Activated CD4-positive, CD25-positive, alpha-beta regulatory T cell treated with anti-CD3 and anti-CD28 coated beads, Interleukin-2, amount 50 U/mL, for 24 hours (primary cell): ENCODE data around the gene OGN.
"Not testable (repeated sequence)": the region's sequence is repeated elsewhere in the genome, so short reads cannot be mapped to it uniquely, and the experiment has no call there.

Experiments used
- ATAC-seq, 2 donors: fragments of 150-1000 bp; cut with Tn5 transposase; one replicate each; pipeline ENCODE4 v1.10.0; 2021; ENCODE audit warnings: mild to moderate bottlenecking in 1 of 2, moderate library complexity in 1 of 2

OGN gene

DNA sequence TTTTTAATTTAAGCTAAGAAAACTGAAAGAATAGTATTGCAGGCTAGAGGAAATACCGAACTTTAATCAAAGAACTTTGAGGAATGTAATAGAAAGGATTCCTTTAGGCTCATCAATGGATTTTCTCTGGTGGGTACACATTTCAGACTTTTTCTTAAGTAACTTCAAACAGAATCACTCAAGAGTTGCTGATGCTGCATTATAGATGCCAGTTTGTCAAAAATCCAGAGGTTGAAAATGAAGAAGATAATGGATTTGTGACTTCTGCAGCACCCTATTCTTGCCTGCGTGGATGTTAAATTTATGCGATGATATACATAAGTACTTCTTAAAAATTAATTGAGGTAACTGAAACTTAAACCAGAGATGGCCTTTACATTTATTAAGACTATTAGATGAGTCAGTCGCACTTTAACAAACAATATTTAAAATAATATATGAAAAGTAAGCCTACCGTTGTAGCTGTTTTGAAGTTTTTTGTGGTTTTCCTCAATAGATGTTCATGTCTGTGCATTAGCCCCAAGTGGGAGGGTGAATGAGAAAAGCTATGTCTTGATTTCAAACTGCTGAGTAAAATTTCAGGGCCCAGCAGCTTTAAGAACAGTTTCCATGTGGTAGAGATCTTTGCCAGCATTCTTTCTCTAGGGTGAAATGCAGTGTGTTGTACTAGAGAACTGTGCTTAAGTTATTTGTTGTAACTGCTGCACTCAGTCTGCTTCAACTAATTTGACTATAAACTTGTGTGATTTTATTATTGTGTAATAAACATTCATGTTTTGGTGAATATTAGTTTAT lies at the start of gene OGN:
TSS of gene OGN (minus strand) at position 537 of the 795 bp plus-strand sequence. CDS start 1,171 bp downstream, outside the sequence.
- ATAC-seq, result no peak

DNA sequence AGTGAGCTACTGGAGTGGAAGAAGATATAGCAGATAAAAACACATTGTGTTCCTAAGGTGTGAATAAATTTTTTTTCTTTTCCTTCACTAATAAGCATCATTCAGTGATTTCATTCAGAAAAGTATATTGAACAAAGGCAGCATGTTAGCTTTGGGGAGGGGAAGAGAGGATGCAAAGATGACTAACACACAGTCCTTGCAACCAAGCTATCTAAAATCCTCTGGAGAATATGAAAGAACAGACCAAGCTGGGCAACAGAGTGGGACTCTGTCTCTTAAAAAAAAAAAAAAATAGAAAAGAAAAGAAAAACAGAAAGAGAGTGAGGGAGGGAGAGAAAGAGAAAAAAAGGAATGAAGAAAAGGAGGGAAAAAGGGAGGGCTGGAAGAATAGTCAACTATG lies 42.2 kb upstream of the OGN start:
- no peak for ATAC-seq

DNA sequence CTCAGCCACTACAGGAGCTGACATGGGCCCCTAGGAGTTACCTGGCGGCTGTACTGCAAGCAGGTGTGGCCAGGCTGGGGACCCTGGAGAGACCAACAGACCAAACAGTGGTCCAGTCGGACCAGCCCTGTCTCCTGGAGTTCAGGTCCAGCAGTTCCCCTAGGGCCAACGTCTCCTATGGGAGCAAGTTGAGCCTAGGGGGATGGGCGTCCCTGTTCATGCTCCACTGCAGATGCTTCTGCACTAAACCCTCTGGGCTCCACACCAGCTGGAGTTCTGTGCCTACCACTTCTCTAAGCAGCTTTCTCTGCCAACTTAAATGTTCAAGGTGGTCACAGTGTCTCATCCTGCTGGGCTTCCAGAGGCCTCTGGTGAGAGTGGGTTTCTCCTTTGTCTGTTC lies 40.5 kb upstream of the OGN start:
- no peak for ATAC-seq

GRCh38 chr9:92440751-92441046 lies 36.3 kb upstream of the OGN start:
- ATAC-seq, result peak; percentile 25 to 71

DNA sequence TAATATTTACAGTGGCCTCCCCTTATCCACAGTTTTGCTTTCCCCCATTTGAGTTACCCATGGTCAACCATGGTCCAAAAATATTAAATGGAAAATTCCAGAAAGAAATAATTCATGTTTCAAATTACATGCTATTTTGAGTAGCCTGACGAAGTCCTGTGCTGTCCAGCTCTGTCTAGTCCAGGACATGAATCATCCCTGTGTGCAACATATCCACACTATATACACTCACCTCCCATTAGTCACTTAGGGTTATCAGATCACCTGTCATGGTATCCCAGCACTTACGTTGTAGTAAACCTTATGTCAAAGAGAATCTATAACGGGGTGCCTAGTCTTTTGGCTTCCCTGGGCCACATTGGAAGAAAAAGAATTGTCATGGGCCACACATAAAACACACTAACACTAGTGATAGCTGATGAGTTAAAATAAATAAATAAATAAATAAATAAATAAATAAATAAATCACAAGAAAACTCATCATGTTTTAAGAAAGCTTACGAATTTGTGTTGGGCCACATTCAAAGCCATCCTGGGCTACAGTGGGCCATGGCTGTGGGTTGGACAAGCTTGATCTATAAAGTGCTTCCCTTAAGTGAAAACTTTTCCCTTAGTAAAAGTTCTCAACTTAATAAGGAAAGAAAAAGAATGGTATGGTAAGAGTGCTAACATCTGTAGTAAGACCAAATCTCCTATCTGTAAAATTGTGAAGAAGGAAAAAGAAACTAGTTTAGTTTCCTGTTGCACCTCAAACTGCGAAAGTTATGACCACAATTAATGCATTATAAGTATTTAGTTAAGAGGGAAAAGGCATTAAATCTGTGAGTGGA lies 35.8 kb upstream of the OGN start:
- no peak for ATAC-seq

GRCh38 chr9:92438900-92439526 lies 34.6 kb upstream of the OGN start:
- no peak for ATAC-seq

GRCh38 chr9:92435263-92435662 lies 30.9 kb upstream of the OGN start:
- no peak for ATAC-seq

DNA sequence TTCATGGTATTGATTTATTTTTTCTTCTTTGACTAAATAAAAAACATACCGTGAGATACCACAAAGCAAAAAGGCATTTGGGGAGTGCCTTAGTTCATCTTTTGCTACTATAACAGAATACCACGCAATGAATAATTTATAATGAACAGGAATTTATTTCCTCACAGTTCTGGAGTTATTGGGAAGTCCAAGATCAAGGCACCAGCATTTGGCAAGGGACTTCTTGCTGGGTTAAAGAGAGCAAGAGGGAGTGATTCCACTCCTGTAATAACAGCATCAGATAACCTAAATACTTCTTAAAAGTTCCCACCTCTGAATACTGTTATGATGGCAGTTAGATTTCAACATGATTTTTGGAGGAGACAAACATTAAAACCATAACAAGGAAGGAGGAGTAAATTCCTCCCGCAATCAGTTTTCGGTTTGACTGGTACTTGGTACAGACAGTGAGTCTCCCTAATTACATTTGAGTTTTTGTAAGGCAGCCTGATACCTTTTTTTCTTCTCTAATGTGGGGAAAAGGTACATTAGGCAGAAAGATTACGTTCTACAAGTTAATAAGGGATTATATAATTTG lies 28.7 kb upstream of the OGN start:
- ATAC-seq, result no peak

DNA sequence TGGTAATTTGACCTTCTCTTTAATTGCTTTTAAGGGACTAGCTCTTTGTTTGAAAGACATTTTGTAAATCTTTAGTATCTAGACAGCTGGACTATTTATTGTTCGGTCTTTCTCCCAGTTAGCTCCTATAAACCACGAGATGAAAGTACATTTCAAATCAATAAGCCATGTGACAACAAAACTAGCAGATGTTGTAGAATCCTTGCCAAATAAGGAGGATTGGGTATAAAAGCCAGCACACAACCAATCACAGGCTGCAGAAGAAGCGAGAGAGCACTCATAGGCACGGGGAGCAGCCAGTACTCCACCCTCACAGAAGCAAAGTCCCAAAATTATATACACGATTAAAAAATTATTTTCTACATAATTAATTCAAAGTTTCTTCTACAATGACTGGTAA lies 28.0 kb upstream of the OGN start:
- ATAC-seq, result no peak

- no peak for ATAC-seq
These were observed 25.5 kb upstream of the OGN start for GRCh38 chr9:92429836-92430235.

- no peak for ATAC-seq
These were observed 22.2 kb upstream of the OGN start for GRCh38 chr9:92426501-92427145.

DNA sequence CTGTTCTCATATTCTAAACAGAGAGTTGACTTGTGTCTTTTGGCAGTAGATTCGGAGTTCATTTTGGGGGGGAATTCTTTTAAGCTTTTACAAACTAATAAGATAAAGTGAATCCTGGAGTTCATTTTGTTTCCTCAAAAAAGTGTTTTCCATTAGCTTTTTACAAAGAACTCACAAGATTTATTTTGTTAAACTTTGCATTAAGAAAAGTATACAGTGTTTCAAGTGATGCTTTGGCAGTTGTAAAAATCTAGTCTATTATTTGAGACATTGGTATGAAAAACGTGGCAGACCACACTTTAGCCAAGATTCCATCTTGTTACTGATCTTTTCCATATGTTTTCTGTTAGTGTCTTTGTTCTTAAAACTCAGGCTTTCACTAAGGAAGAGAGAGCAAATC lies 21.1 kb upstream of the OGN start:
- ATAC-seq, result no peak

DNA sequence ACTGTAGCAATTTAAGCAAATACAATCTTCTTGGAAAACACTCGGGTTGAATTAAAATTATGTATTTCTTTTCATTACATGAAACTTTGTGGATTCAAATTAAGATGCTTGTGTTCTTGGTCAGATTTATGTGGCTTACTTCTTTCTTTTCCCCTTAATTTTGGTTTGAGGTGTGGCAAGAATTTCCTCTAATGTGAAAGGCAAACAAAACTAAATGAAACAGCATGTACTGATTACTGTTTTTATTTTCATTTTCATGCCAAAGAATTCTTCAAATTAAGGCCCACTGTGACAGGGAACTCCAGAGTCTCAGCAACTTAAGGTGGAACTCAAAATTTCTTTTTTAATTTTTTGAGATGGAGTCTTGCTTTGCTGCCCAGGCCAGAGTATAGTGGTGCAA lies 20.0 kb upstream of the OGN start, which contains the start of gene OMD:
TSS of gene OMD (minus strand) at position 132 of the 400 bp plus-strand sequence. CDS start 6,913 bp downstream, outside the sequence.
- ATAC-seq, result no peak

DNA sequence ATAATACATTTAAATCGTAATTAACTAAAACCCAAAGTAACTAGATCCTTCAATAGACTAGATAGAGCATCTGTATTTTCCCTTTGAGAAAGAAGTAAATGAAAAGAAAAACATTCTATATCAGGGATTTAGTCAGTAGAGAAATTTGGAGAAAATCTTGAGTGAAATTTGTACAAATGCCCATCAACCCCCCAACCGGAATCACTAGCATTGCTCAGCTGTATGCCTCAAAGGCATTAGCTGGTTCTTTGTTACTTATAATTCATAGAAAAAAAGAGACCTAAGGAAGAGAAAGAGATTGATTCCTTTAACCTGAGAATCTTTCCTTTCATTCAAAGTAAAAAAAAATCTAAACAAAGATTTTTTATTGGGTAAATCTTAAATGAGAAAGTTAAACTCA lies 19.2 kb upstream of the OGN start:
- no peak for ATAC-seq

GRCh38 chr9:92422611-92423338 lies 18.4 kb upstream of the OGN start:
- ATAC-seq, result no peak

DNA sequence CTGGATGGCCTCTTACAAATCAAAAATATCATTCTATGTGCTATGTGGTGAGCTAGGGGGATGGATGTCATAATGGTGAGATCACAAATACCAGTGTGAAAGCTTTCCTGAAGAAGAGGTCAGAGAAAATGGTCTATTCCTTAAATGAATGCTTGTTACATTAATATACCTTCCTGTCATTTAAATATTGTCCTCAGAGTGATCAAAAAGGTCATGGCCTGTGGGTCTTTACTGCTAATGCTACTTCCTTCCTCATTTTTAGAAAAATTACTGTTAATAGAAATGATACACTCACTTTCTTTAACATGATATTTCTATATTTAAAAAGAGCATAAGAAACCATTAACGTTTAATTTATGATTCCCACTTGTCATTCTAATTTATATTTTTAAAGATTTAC lies 10.2 kb upstream of the OGN start:
- ATAC-seq, result no peak

GRCh38 chr9:92411157-92411556 lies 6.8 kb upstream of the OGN start:
- ATAC-seq, result not testable (repeated sequence)

GRCh38 chr9:92408747-92409478 lies 4.5 kb upstream of the OGN start:
- ATAC-seq, result no peak

DNA sequence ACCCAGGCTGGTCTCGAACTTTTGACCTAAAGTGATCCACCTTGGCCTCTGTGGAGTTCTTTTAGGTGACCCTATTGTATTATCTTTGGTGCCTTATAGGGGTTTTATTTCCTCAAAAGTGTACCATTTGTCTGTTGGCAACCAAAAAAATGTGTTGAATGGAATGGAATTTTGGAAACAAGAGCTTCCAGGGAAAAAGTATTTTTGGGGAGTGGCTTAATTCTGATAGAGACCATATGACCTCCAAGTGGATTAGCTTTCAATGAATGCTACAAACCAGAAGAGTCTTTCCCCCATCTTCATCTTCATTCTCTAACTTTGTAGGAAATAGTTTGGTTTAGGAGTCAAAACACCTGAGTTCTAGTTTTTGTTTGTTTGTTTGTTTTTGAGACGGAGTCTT lies 3.4 kb upstream of the OGN start:
- no peak for ATAC-seq

DNA sequence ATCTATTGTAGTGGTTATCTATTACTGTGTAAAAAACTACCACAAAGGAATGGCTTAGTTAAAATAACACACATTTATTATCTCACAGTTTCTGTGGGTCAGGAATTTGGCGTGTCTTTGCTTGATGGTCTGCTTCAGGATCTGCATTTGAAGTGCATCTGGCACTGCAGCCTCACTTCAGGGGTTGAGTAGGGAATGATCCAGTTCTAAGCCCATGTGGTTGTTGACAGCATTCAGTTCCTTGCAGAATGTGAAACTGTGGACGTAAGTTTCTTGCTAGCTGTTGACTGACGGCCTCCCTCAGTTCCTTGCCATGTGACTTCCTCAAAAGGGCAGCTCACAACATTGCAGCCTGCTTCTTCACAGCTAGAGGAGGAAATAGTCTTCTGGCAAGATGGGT lies 2.1 kb upstream of the OGN start:
- peak; percentile 54 to 72 for ATAC-seq

- ATAC-seq, result no peak
These were observed 1.4 kb upstream of the OGN start for GRCh38 chr9:92405818-92406217.
